Measurements from ENCODE around the gene RALGAPA2. TPM values are rescaled to one million over a fixed set of nuclear protein-coding genes. Genes with fewer than 3 reads are reported as not detected.

RALGAPA2 gene
- total RNA-seq: 10 to 100 TPM; 36.5 to 53.2 TPM

- intact Hi-C loops (cut with DNase I): no loop called here
- peak within 1 kb of the TSS; percentile 79 to 90 for H3K27ac ChIP-seq
- DNase-seq (ENCODE audit: low spot score): peak; percentile 97
- H3K4me1 ChIP-seq (replicated peaks): no peaks in the 10 kb centered on the region
- H3K9me3 ChIP-seq: no peaks in the 10 kb centered on the region
- H3K4me3 ChIP-seq: peak within 1 kb of the TSS; percentile 81 to 91
- no peaks in the 10 kb centered on the region for H3K27me3 ChIP-seq (replicated peaks; ENCODE audit: insufficient read depth)
- TF ChIP-seq CTCF (IDR thresholded peaks at IDR 0.05) (peak in 3 of 4 experiments; percentile 31 to 54 (median 33)), POLR2A (IDR thresholded peaks at IDR 0.05) (peak; percentile 80), POLR2AphosphoS5 (IDR thresholded peaks at IDR 0.05) (peak; percentile 95)
- under 1% methylated on average over 64 of the region's 87 CpGs for WGBS
- H3K36me3 ChIP-seq: no peaks in the 10 kb centered on the region
Measured at GRCh38 chr20:20712474-20713243, at the start of gene RALGAPA2. Gene RALGAPA2, minus strand, starts transcription at chr20:20712644. Its CDS starts 164 bp downstream, at chr20:20712480.

GRCh38 chr20:20761301-20761700 is 48.9 kb upstream of the RALGAPA2 start:
- Histone ChIP-seq H3K27ac (no peak overlapping the region), H3K36me3 (no peaks in the 10 kb centered on the region), H3K4me3 (no peak overlapping the region), H3K9me3 (no peaks in the 10 kb centered on the region), H3K27me3 (replicated peaks; ENCODE audit: insufficient read depth) (no peaks in the 10 kb centered on the region), H3K4me1 (replicated peaks) (peaks cover 7% of the 10 kb centered on the region)
- 53% methylated on average over 1 of the region's 1 CpG for WGBS
- DNase-seq (ENCODE audit: low spot score): no peak
- no peak for TF ChIP-seq CTCF (IDR thresholded peaks at IDR 0.05)
- no peak for TF ChIP-seq POLR2AphosphoS5 (IDR thresholded peaks at IDR 0.05)
- TF ChIP-seq POLR2A (IDR thresholded peaks at IDR 0.05): no peak
- intact Hi-C loops (cut with DNase I): no loop called here

GRCh38 chr20:20759132-20759531 is 46.7 kb upstream of the RALGAPA2 start:
- DNase-seq (ENCODE audit: low spot score): peak; percentile 68
- Histone ChIP-seq H3K36me3 (no peaks in the 10 kb centered on the region), H3K9me3 (no peaks in the 10 kb centered on the region), H3K27me3 (replicated peaks; ENCODE audit: insufficient read depth) (no peaks in the 10 kb centered on the region), H3K4me1 (replicated peaks) (peaks cover 4% of the 10 kb centered on the region), H3K27ac (peak overlapping the region; percentile 63 to 75), H3K4me3 (no peak overlapping the region)
- 18% methylated on average over 6 of the region's 6 CpGs for WGBS
- no peak for TF ChIP-seq POLR2A (IDR thresholded peaks at IDR 0.05)
- TF ChIP-seq POLR2AphosphoS5 (IDR thresholded peaks at IDR 0.05): peak; percentile 93
- intact Hi-C loops (cut with DNase I): no loop called here

- TF ChIP-seq POLR2A (IDR thresholded peaks at IDR 0.05) (no peak), CTCF (IDR thresholded peaks at IDR 0.05) (no peak), POLR2AphosphoS5 (IDR thresholded peaks at IDR 0.05) (no peak)
- Histone ChIP-seq H3K27ac (no peak overlapping the region), H3K4me3 (no peak overlapping the region), H3K36me3 (no peaks in the 10 kb centered on the region), H3K9me3 (no peaks in the 10 kb centered on the region), H3K4me1 (replicated peaks) (peaks cover 4% of the 10 kb centered on the region), H3K27me3 (replicated peaks; ENCODE audit: insufficient read depth) (no peaks in the 10 kb centered on the region)
- intact Hi-C loops (cut with DNase I): no loop called here
- 91% methylated on average over 6 of the region's 6 CpGs for WGBS
- no peak for DNase-seq (ENCODE audit: low spot score)
Measured at GRCh38 chr20:20755674-20756319, 43.4 kb upstream of the RALGAPA2 start.

GRCh38 chr20:20755231-20755630 is 42.8 kb upstream of the RALGAPA2 start:
- 80% methylated on average over 4 of the region's 4 CpGs for WGBS
- Histone ChIP-seq H3K27ac (no peak overlapping the region), H3K27me3 (replicated peaks; ENCODE audit: insufficient read depth) (no peaks in the 10 kb centered on the region), H3K4me1 (replicated peaks) (peaks cover 4% of the 10 kb centered on the region), H3K4me3 (no peak overlapping the region), H3K36me3 (no peaks in the 10 kb centered on the region), H3K9me3 (no peaks in the 10 kb centered on the region)
- DNase-seq (ENCODE audit: low spot score): no peak
- no peak for TF ChIP-seq POLR2AphosphoS5 (IDR thresholded peaks at IDR 0.05)
- TF ChIP-seq CTCF (IDR thresholded peaks at IDR 0.05): no peak
- TF ChIP-seq POLR2A (IDR thresholded peaks at IDR 0.05): no peak
- intact Hi-C loops (cut with DNase I): no loop called here
